Ectodermal cell (in vitro differentiated cells): Measurements from ENCODE around the gene PAPPA.

Source experiments
- H3K27ac ChIP-seq: 2 replicates; pipeline ENCODE4 v1.7.0; 2013; ENCODE audit warnings: mild to moderate bottlenecking, low read depth, low read length; ENCODE audit not compliant: insufficient read depth, poor library complexity, severe bottlenecking
- H3K27me3 ChIP-seq: 2 replicates; pipeline ENCODE4 v1.7.0; 2013; ENCODE audit warnings: mild to moderate bottlenecking, low read length; ENCODE audit not compliant: insufficient read depth, control insufficient read depth, poor library complexity, severe bottlenecking
- H3K36me3 ChIP-seq: one replicate; pipeline ENCODE4 v1.7.0; 2013; ENCODE audit warnings: low read length; ENCODE audit not compliant: control insufficient read depth, insufficient read depth
- H3K4me1 ChIP-seq: one replicate; pipeline ENCODE4 v1.7.0; 2013; ENCODE audit warnings: low read length; ENCODE audit not compliant: control insufficient read depth, insufficient read depth
- H3K4me3 ChIP-seq: 2 replicates; pipeline ENCODE4 v1.7.0; 2013; ENCODE audit warnings: low read depth, low read length, control low read depth; ENCODE audit not compliant: insufficient read depth
- H3K9me3 ChIP-seq: 2 replicates; pipeline ENCODE4 v1.7.0; 2013; ENCODE audit warnings: mild to moderate bottlenecking, low read length, moderate library complexity; ENCODE audit not compliant: control insufficient read depth
- WGBS, 2 experiments: methylation state at CpG; one replicate each; pipeline ENCODE4 v1.1.7; 2013; ENCODE audit warnings: missing lambda C conversion rate in 2 of 2; 5-methylcytosine and 5-hydroxymethylcytosine counted together

Gene PAPPA

GRCh38 chr9:116280529-116280928, 126.9 kb downstream of the PAPPA start:
- no peak overlapping the region for H3K27ac ChIP-seq

GRCh38 chr9:116282597-116282996, 129.0 kb downstream of the PAPPA start:
- WGBS, 2 experiments = 64% methylated on average over 1 of the region's 1 CpG; no CpG with 5 or more reads in 1 of the 2 experiments
- H3K27ac ChIP-seq = no peak overlapping the region
- H3K4me1 ChIP-seq = peaks cover 31% of the 10 kb centered on the region
- no peaks in the 10 kb centered on the region for H3K36me3 ChIP-seq
- H3K27me3 ChIP-seq = peaks cover 51% of the 10 kb centered on the region
- no peaks in the 10 kb centered on the region for H3K9me3 ChIP-seq
- H3K4me3 ChIP-seq = no peak overlapping the region

More at GRCh38 chr9:116280529-116280928, 126.9 kb downstream of the PAPPA start:
- H3K36me3 ChIP-seq = no peaks in the 10 kb centered on the region
- H3K9me3 ChIP-seq = no peaks in the 10 kb centered on the region
- H3K4me1 ChIP-seq = peaks cover 26% of the 10 kb centered on the region
- peaks cover 31% of the 10 kb centered on the region for H3K27me3 ChIP-seq
- 85 to 94% methylated on average over 1 of the region's 1 CpG for WGBS, 2 experiments
- no peak overlapping the region for H3K4me3 ChIP-seq

- no peak overlapping the region for H3K27ac ChIP-seq
- peaks cover 65% of the 10 kb centered on the region for H3K27me3 ChIP-seq
- H3K4me1 ChIP-seq = peaks cover 29% of the 10 kb centered on the region
- WGBS, 2 experiments = 89 to 92% methylated on average over 6 of the region's 6 CpGs
- no peak overlapping the region for H3K4me3 ChIP-seq
- H3K36me3 ChIP-seq = no peaks in the 10 kb centered on the region
- H3K9me3 ChIP-seq = no peaks in the 10 kb centered on the region
Observed at GRCh38 chr9:116284518-116284917, 130.9 kb downstream of the PAPPA start.

GRCh38 chr9:116285320-116285719, 131.7 kb downstream of the PAPPA start:
- Histone ChIP-seq H3K4me3 (no peak overlapping the region), H3K27ac (no peak overlapping the region), H3K9me3 (no peaks in the 10 kb centered on the region), H3K4me1 (peaks cover 23% of the 10 kb centered on the region), H3K36me3 (no peaks in the 10 kb centered on the region), H3K27me3 (peaks cover 70% of the 10 kb centered on the region)
- WGBS, 2 experiments = 54 to 57% methylated on average over 4 of the region's 4 CpGs

GRCh38 chr9:116286297-116286696, 132.7 kb downstream of the PAPPA start:
- H3K27ac ChIP-seq = no peak overlapping the region
- peaks cover 65% of the 10 kb centered on the region for H3K27me3 ChIP-seq
- no peak overlapping the region for H3K4me3 ChIP-seq
- whole genome bisulfite sequencing, 2 experiments = 1% methylated on average over 9 of the region's 9 CpGs
- H3K36me3 ChIP-seq = no peaks in the 10 kb centered on the region
- H3K9me3 ChIP-seq = no peaks in the 10 kb centered on the region
- peaks cover 21% of the 10 kb centered on the region for H3K4me1 ChIP-seq

- peaks cover 21% of the 10 kb centered on the region for H3K4me1 ChIP-seq
- WGBS, 2 experiments = 95% methylated on average over 4 of the region's 4 CpGs
- no peak overlapping the region for H3K4me3 ChIP-seq
- peaks cover 56% of the 10 kb centered on the region for H3K27me3 ChIP-seq
- H3K27ac ChIP-seq = no peak overlapping the region
- no peaks in the 10 kb centered on the region for H3K9me3 ChIP-seq
- H3K36me3 ChIP-seq = no peaks in the 10 kb centered on the region
Observed at GRCh38 chr9:116287721-116288120, 134.1 kb downstream of the PAPPA start.

GRCh38 chr9:116288658-116289057, 135.1 kb downstream of the PAPPA start:
- Histone ChIP-seq H3K27me3 (peaks cover 50% of the 10 kb centered on the region), H3K4me1 (peaks cover 16% of the 10 kb centered on the region), H3K27ac (no peak overlapping the region), H3K4me3 (no peak overlapping the region), H3K9me3 (no peaks in the 10 kb centered on the region), H3K36me3 (no peaks in the 10 kb centered on the region)
- WGBS, 2 experiments = 92 to 96% methylated on average over 3 of the region's 3 CpGs

GRCh38 chr9:116297346-116297745, 143.8 kb downstream of the PAPPA start:
- H3K27me3 ChIP-seq = no peaks in the 10 kb centered on the region
- no peaks in the 10 kb centered on the region for H3K36me3 ChIP-seq
- no peak overlapping the region for H3K27ac ChIP-seq
- H3K4me1 ChIP-seq = no peaks in the 10 kb centered on the region
- WGBS, 2 experiments = 89 to 100% methylated on average over 2 of the region's 2 CpGs
- H3K9me3 ChIP-seq = no peaks in the 10 kb centered on the region
- H3K4me3 ChIP-seq = no peak overlapping the region

- Histone ChIP-seq H3K4me3 (no peak overlapping the region), H3K27ac (no peak overlapping the region)
- 88 to 91% methylated on average over 3 of the region's 3 CpGs for WGBS, 2 experiments
Observed at GRCh38 chr9:116298249-116298648, 144.7 kb downstream of the PAPPA start.

GRCh38 chr9:116298878-116299391, 145.3 kb downstream of the PAPPA start:
- 90 to 95% methylated on average over 6 of the region's 6 CpGs for WGBS, 2 experiments
- H3K9me3 ChIP-seq = no peaks in the 10 kb centered on the region
- H3K4me3 ChIP-seq = no peak overlapping the region
- no peaks in the 10 kb centered on the region for H3K27me3 ChIP-seq
- no peaks in the 10 kb centered on the region for H3K4me1 ChIP-seq
- H3K36me3 ChIP-seq = no peaks in the 10 kb centered on the region
- H3K27ac ChIP-seq = no peak overlapping the region

More at GRCh38 chr9:116298249-116298648, 144.7 kb downstream of the PAPPA start:
- no peaks in the 10 kb centered on the region for H3K4me1 ChIP-seq
- H3K27me3 ChIP-seq = no peaks in the 10 kb centered on the region
- no peaks in the 10 kb centered on the region for H3K36me3 ChIP-seq
- H3K9me3 ChIP-seq = no peaks in the 10 kb centered on the region
